ENCODE results near the gene HOXA2. TPM values are rescaled to one million over a fixed set of nuclear protein-coding genes. Genes with fewer than 3 reads are reported as not detected.

The HOXA2 gene
- polyA plus RNA-seq, 1 donor from 2014 or later = not detected

- Mint-ChIP-seq H3K4me1 (no peaks in the 10 kb centered on the region), H3K4me3 (no peak overlapping the region), H3K27ac (no peak overlapping the region), H3K36me3 (peaks cover 3% of the 10 kb centered on the region), H3K9me3 (peaks cover 0 to 2% (median 0%) of the 10 kb centered on the region in 3 donors), H3K27me3 (peaks cover 2% of the 10 kb centered on the region)
Observed at GRCh38 chr7:27071622-27072390, 30.7 kb downstream of the HOXA2 start.

DNA sequence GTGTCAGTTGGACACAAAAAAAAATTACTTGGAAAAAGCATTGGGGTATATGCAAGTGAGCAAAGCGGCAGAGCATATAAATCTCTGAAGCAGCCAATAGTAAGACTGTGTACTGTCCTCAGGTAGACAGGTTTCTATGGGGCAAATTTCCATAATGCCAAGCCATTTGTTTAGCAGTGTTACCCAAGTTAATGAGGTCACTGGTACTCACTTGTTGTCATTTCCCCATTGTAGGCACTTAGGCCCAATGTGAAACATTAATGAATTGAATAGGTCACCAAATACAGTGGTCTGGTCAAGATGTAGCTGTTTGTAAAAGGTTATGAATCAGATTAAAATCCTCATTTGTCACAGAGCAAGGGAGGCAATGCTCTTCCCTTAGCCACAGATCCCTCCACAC, 34.2 kb downstream of the HOXA2 start:
- Mint-ChIP-seq H3K27ac (no peak overlapping the region), H3K36me3 (peaks cover 3% of the 10 kb centered on the region), H3K4me1 (no peaks in the 10 kb centered on the region), H3K27me3 (no peaks in the 10 kb centered on the region), H3K4me3 (no peak overlapping the region), H3K9me3 (peaks cover 0 to 2% (median 0%) of the 10 kb centered on the region in 3 donors)

GRCh38 chr7:27066148-27066547, 36.3 kb downstream of the HOXA2 start:
- Mint-ChIP-seq H3K36me3 (peaks cover 4% of the 10 kb centered on the region), H3K27ac (no peak overlapping the region), H3K9me3 (peaks cover 0 to 2% (median 0%) of the 10 kb centered on the region in 3 donors), H3K27me3 (no peaks in the 10 kb centered on the region), H3K4me1 (no peaks in the 10 kb centered on the region), H3K4me3 (no peak overlapping the region)

- no peaks in the 10 kb centered on the region for H3K27me3 Mint-ChIP-seq
- no peak overlapping the region for H3K4me3 Mint-ChIP-seq
- no peak overlapping the region for H3K27ac Mint-ChIP-seq
- no peaks in the 10 kb centered on the region for H3K4me1 Mint-ChIP-seq
- H3K36me3 Mint-ChIP-seq = peaks cover 4% of the 10 kb centered on the region
- H3K9me3 Mint-ChIP-seq = peaks cover 0 to 2% (median 0%) of the 10 kb centered on the region in 3 donors
Observed at GRCh38 chr7:27065709-27066108, 36.8 kb downstream of the HOXA2 start.

GRCh38 chr7:27064661-27065060, 37.8 kb downstream of the HOXA2 start:
- H3K27me3 Mint-ChIP-seq = no peaks in the 10 kb centered on the region
- H3K36me3 Mint-ChIP-seq = peaks cover 4% of the 10 kb centered on the region
- H3K4me3 Mint-ChIP-seq = no peak overlapping the region
- H3K9me3 Mint-ChIP-seq = peaks cover 0 to 2% (median 0%) of the 10 kb centered on the region in 3 donors
- H3K4me1 Mint-ChIP-seq = no peaks in the 10 kb centered on the region
- H3K27ac Mint-ChIP-seq = no peak overlapping the region

DNA sequence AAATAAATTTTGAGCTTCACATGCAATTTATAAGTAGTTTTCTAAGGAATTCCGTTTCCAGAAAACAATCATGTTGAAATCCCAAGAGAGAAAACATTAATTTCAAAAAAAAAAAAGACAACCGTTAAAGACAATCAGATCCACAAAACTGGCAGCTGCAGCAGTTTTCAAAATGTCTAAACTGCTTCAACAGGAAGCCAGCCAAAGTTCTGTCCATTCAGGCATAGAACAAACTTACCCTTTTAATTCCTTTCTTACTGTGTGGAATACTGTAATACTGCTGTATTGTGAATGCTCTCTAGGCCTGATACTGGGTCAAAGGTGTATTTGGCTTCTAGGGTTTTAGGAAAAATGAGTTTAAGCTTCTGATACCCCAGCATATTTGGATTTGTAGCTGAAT, 38.3 kb downstream of the HOXA2 start:
- Mint-ChIP-seq H3K9me3 (peaks cover 0 to 2% (median 0%) of the 10 kb centered on the region in 3 donors), H3K36me3 (peaks cover 6% of the 10 kb centered on the region), H3K27me3 (peaks cover 3% of the 10 kb centered on the region)

DNA sequence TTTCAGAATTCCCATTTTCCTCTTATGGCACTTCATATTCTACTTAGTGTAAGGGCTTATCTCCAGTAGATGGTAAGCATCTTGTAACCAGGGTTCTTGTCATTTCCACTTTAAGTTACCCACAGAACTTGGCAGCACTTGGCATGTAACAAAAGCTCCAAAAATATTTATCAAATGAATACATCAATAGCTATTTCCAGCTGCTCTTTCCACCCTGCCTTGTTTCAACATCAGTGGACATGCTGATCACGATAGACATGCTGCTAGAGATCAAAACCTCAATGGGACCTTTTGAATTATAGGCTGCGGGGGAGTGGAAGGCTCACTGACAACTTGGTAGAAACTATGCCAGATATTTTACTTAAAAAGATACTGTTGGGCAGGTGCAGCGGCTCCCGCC, 39.5 kb downstream of the HOXA2 start:
- Mint-ChIP-seq H3K36me3 (peaks cover 6% of the 10 kb centered on the region), H3K27me3 (peaks cover 3% of the 10 kb centered on the region), H3K4me1 (no peaks in the 10 kb centered on the region), H3K9me3 (peaks cover 0 to 2% (median 0%) of the 10 kb centered on the region in 3 donors), H3K4me3 (no peak overlapping the region), H3K27ac (no peak overlapping the region)

More for the DNA sequence above, 38.3 kb downstream of the HOXA2 start:
- Mint-ChIP-seq H3K4me1 (no peaks in the 10 kb centered on the region), H3K27ac (no peak overlapping the region), H3K4me3 (no peak overlapping the region)

- no peaks in the 10 kb centered on the region for H3K36me3 Mint-ChIP-seq
- H3K4me1 Mint-ChIP-seq = no peaks in the 10 kb centered on the region
- no peak overlapping the region for H3K4me3 Mint-ChIP-seq
- H3K27ac Mint-ChIP-seq = no peak overlapping the region
- H3K27me3 Mint-ChIP-seq = peaks cover 3% of the 10 kb centered on the region
- H3K9me3 Mint-ChIP-seq = no peaks in the 10 kb centered on the region
Observed at GRCh38 chr7:27053153-27053552, 49.3 kb downstream of the HOXA2 start.

DNA sequence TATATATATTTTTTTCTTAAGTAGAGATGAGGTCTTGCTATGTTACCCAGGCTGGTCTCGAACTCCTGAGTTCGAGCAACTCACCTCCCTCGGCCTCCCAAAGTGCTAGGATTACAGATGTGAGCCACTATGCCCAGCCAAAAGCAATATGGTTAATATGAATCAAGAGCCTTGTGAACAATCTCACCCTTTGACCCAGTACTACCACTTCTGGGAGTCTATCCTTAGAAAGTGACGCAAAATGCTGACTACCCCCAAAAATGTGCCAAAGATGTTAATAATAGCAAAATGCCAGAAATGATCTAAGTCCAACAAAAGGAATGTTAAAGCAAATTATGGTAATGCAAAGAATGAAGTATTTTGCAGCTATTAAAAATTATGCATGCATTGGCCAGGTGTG, 51.0 kb downstream of the HOXA2 start:
- Mint-ChIP-seq H3K4me3 (no peak overlapping the region), H3K9me3 (no peaks in the 10 kb centered on the region), H3K36me3 (no peaks in the 10 kb centered on the region), H3K27ac (no peak overlapping the region), H3K27me3 (peaks cover 3% of the 10 kb centered on the region), H3K4me1 (no peaks in the 10 kb centered on the region)

Other genes starting within 250 kb of the HOXA2 start
- 135 TPM for gene SKAP2, start 238.1 kb downstream of the HOXA2 start, polyA plus RNA-seq
- gene HOXA1, start 6.7 kb downstream of the HOXA2 start, polyA plus RNA-seq = 0.24 TPM
- not detected for gene HOXA4, start 28.1 kb upstream of the HOXA2 start, polyA plus RNA-seq
- gene HOXA5, start 41.0 kb upstream of the HOXA2 start, polyA plus RNA-seq = not detected
- 0.39 TPM for gene HOXA6, start 45.1 kb upstream of the HOXA2 start, polyA plus RNA-seq
- not detected for gene HOXA3, start 49.9 kb upstream of the HOXA2 start, polyA plus RNA-seq
- gene HOXA7, start 54.0 kb upstream of the HOXA2 start, polyA plus RNA-seq = 1.0 TPM
- 0.20 TPM for gene HOXA9, start 62.9 kb upstream of the HOXA2 start, polyA plus RNA-seq
- gene HOXA10, start 71.6 kb upstream of the HOXA2 start, polyA plus RNA-seq = 0.70 TPM
- gene HOXA11, start 82.5 kb upstream of the HOXA2 start, polyA plus RNA-seq = not detected
- gene HOXA13, start 97.4 kb upstream of the HOXA2 start, polyA plus RNA-seq = not detected
- not detected for gene EVX1, start 140.1 kb upstream of the HOXA2 start, polyA plus RNA-seq